Measurements from ENCODE around the gene B3GALT4.

Gene B3GALT4

GRCh38 chr6:33301877-33302276, 25.0 kb downstream of the B3GALT4 start:
- Histone ChIP-seq H3K27me3 (ENCODE audit: low read length) (no peaks in the 10 kb centered on the region), H3K27ac (ENCODE audit: low read depth, low read length) (no peak overlapping the region), H3K36me3 (ENCODE audit: low read length) (peaks cover 9% of the 10 kb centered on the region; the same call in 1 of the 2 replicates), H3K79me2 (ENCODE audit: insufficient read depth, low read length) (peaks cover 40% of the 10 kb centered on the region), H3K4me3 (ENCODE audit: insufficient read depth, low read length, poor library complexity, severe bottlenecking) (no peak overlapping the region), H3K9me3 (ENCODE audit: insufficient read depth, low read length) (no peaks in the 10 kb centered on the region), H3F3A (ENCODE audit: insufficient read depth) (peaks cover 31% of the 10 kb centered on the region), H3K4me2 (ENCODE audit: low read depth, low read length, poor library complexity, severe bottlenecking) (no peak overlapping the region), H4K20me1 (ENCODE audit: low read depth, low read length) (no peaks in the 10 kb centered on the region), H3K9me2 (replicated peaks; ENCODE audit: insufficient read depth, low read length) (no peaks in the 10 kb centered on the region), H2AFZ (ENCODE audit: low read depth, low read length, severe bottlenecking) (no peak overlapping the region), H3K9ac (ENCODE audit: low read length) (no peak overlapping the region)
- TF ChIP-seq CTCF (IDR thresholded peaks at IDR 0.05; ENCODE audit: insufficient read depth, low read length, poor library complexity, severe bottlenecking), result no peak
- no peak for TF ChIP-seq EZH2phosphoT487 (conservative IDR thresholded peaks at IDR 0.05; ENCODE audit: low read length)

- no peak overlapping the region for H3K9ac ChIP-seq (ENCODE audit: low read length)
- H3K27ac ChIP-seq (ENCODE audit: low read depth, low read length), result no peak overlapping the region
- no peak overlapping the region for H3K4me2 ChIP-seq (ENCODE audit: low read depth, low read length, poor library complexity, severe bottlenecking)
- H2AFZ ChIP-seq (ENCODE audit: low read depth, low read length, severe bottlenecking), result no peak overlapping the region
- H3K36me3 ChIP-seq (ENCODE audit: low read length), result peaks cover 11% of the 10 kb centered on the region; the same call in 1 of the 2 replicates
- no peaks in the 10 kb centered on the region for H3K27me3 ChIP-seq (ENCODE audit: low read length)
- no peaks in the 10 kb centered on the region for H4K20me1 ChIP-seq (ENCODE audit: low read depth, low read length)
- no peaks in the 10 kb centered on the region for H3K9me2 ChIP-seq (replicated peaks; ENCODE audit: insufficient read depth, low read length)
- no peaks in the 10 kb centered on the region for H3K9me3 ChIP-seq (ENCODE audit: insufficient read depth, low read length)
- H3F3A ChIP-seq (ENCODE audit: insufficient read depth), result peaks cover 29% of the 10 kb centered on the region
- H3K79me2 ChIP-seq (ENCODE audit: insufficient read depth, low read length), result peaks cover 53% of the 10 kb centered on the region
- TF ChIP-seq CTCF (IDR thresholded peaks at IDR 0.05; ENCODE audit: insufficient read depth, low read length, poor library complexity, severe bottlenecking) (no peak), EZH2phosphoT487 (conservative IDR thresholded peaks at IDR 0.05; ENCODE audit: low read length) (no peak)
- no peak overlapping the region for H3K4me3 ChIP-seq (ENCODE audit: insufficient read depth, low read length, poor library complexity, severe bottlenecking)
Measured at GRCh38 chr6:33304216-33304615, 27.3 kb downstream of the B3GALT4 start.

GRCh38 chr6:33305052-33305451, 28.1 kb downstream of the B3GALT4 start:
- Histone ChIP-seq H2AFZ (ENCODE audit: low read depth, low read length, severe bottlenecking) (no peak overlapping the region), H3K4me2 (ENCODE audit: low read depth, low read length, poor library complexity, severe bottlenecking) (no peak overlapping the region), H3K9me2 (replicated peaks; ENCODE audit: insufficient read depth, low read length) (no peaks in the 10 kb centered on the region), H3K27ac (ENCODE audit: low read depth, low read length) (no peak overlapping the region), H3K9me3 (ENCODE audit: insufficient read depth, low read length) (no peaks in the 10 kb centered on the region), H3K27me3 (ENCODE audit: low read length) (no peaks in the 10 kb centered on the region), H3F3A (ENCODE audit: insufficient read depth) (peaks cover 24% of the 10 kb centered on the region), H3K9ac (ENCODE audit: low read length) (no peak overlapping the region), H3K36me3 (ENCODE audit: low read length) (peaks cover 11% of the 10 kb centered on the region; the same call in 1 of the 2 replicates), H3K79me2 (ENCODE audit: insufficient read depth, low read length) (peaks cover 52% of the 10 kb centered on the region), H4K20me1 (ENCODE audit: low read depth, low read length) (no peaks in the 10 kb centered on the region), H3K4me3 (ENCODE audit: insufficient read depth, low read length, poor library complexity, severe bottlenecking) (no peak overlapping the region)
- no peak for TF ChIP-seq EZH2phosphoT487 (conservative IDR thresholded peaks at IDR 0.05; ENCODE audit: low read length)
- no peak for TF ChIP-seq CTCF (IDR thresholded peaks at IDR 0.05; ENCODE audit: insufficient read depth, low read length, poor library complexity, severe bottlenecking)
